Right kidney (tissue), 9 donors: ENCODE measurements around the gene NKAPL.

Experiments used
- DNase-seq: peaks from one replicate; pipeline ENCODE4 v3.0.0-alpha.2; 2016
- long read RNA-seq, 8 donors: transcript quantifications; one replicate each; lab custom pipeline, GENCODE V29; 2026

NKAPL gene
- long read RNA-seq, donor 1, partial matches to known transcripts: 0 of 4 reads
- long read RNA-seq, donor 1, other reads (novel, unspliced or antisense): 0 of 4 reads
- long read RNA-seq, donor 2, partial matches to known transcripts: 0 of 3 reads
- long read RNA-seq, donor 2, other reads (novel, unspliced or antisense): 0 of 3 reads
- long read RNA-seq, donor 3, partial matches to known transcripts: 0 of 1 reads
- long read RNA-seq, donor 3, other reads (novel, unspliced or antisense): 0 of 1 reads
- long read RNA-seq, donor 4, partial matches to known transcripts: 0 of 3 reads
- long read RNA-seq, donor 4, other reads (novel, unspliced or antisense): 0 of 3 reads
- long read RNA-seq, donor 5, partial matches to known transcripts: 0 of 3 reads
- long read RNA-seq, donor 5, other reads (novel, unspliced or antisense): 0 of 3 reads
- long read RNA-seq, donor 6, transcript NKAPL-201 (1 exons, 1,639 nt): major isoform, 8 of 8 reads
- long read RNA-seq, donor 6, partial matches to known transcripts: 0 of 8 reads
- long read RNA-seq, donor 6, other reads (novel, unspliced or antisense): 0 of 8 reads
- long read RNA-seq, donor 7, partial matches to known transcripts: 0 of 2 reads
- long read RNA-seq, donor 7, other reads (novel, unspliced or antisense): 0 of 2 reads
- long read RNA-seq, donor 8, transcript NKAPL-201 (1 exons, 1,639 nt): major isoform, 7 of 7 reads
- long read RNA-seq, donor 8, partial matches to known transcripts: 0 of 7 reads
- long read RNA-seq, donor 8, other reads (novel, unspliced or antisense): 0 of 7 reads

- DNase-seq: peak; percentile 69
Measured at GRCh38 chr6:28258877-28259777, at the start of gene NKAPL. TSS of gene NKAPL (plus strand) at chr6:28259297. CDS start at chr6:28259372, 75 bp downstream.

- no peak for DNase-seq
Measured at GRCh38 chr6:28209753-28210535, 49.2 kb upstream of the NKAPL start.

- DNase-seq: peak; percentile 44
Measured at GRCh38 chr6:28211840-28212509, 47.1 kb upstream of the NKAPL start.

- DNase-seq: no peak
Measured at GRCh38 chr6:28212510-28213212, 46.4 kb upstream of the NKAPL start.

GRCh38 chr6:28213213-28213523 is 45.9 kb upstream of the NKAPL start:
- no peak for DNase-seq

- no peak for DNase-seq
Measured at GRCh38 chr6:28215425-28215824, 43.7 kb upstream of the NKAPL start.

- no peak for DNase-seq
Measured at GRCh38 chr6:28217890-28218289, 41.2 kb upstream of the NKAPL start.

GRCh38 chr6:28218312-28219248 is 40.5 kb upstream of the NKAPL start:
- DNase-seq: peak; percentile 82

- no peak for DNase-seq
Measured at GRCh38 chr6:28220257-28221133, 38.6 kb upstream of the NKAPL start.

- no peak for DNase-seq
Measured at GRCh38 chr6:28224131-28225055, 34.7 kb upstream of the NKAPL start.

GRCh38 chr6:28225056-28225834 is 33.9 kb upstream of the NKAPL start, which contains the start of gene ZSCAN9:
TSS of gene ZSCAN9 (plus strand) at chr6:28225275. CDS start at chr6:28227085, 1,810 bp downstream.
- peak; percentile 76 for DNase-seq

GRCh38 chr6:28226460-28226859 is 32.6 kb upstream of the NKAPL start:
- DNase-seq: no peak

- no peak for DNase-seq
Measured at GRCh38 chr6:28232785-28233184, 26.3 kb upstream of the NKAPL start.

GRCh38 chr6:28235912-28236452 is 23.1 kb upstream of the NKAPL start:
- no peak for DNase-seq

GRCh38 chr6:28239636-28240035 is 19.5 kb upstream of the NKAPL start:
- DNase-seq: no peak

GRCh38 chr6:28240471-28240870 is 18.6 kb upstream of the NKAPL start:
- no peak for DNase-seq
